PC-9 (cell line): ENCODE data around the gene RNF5. TPM values are rescaled to one million over a fixed set of nuclear protein-coding genes. Genes with fewer than 3 reads are reported as not detected.

Source experiments
- BruUV-seq: library from RNA; stranded (reverse); fragments of 400-500 nt; replicated peaks from 2 replicates; lab custom pipeline; 2021; lab: Mats Ljungman, UMichigan
- CTCF ChIA-PET: fragments of 300-600 bp; sonication (Branson Sonifier 250); formaldehyde crosslinking; loops from one replicate; lab custom pipeline; 2022; ENCODE audit warnings: antibody characterized with exemption; lab: Charles Lee
- POLR2A ChIA-PET: fragments of 300-600 bp; sonication (Branson Sonifier 250); formaldehyde crosslinking; loops from one replicate; lab custom pipeline; 2022; ENCODE audit warnings: antibody characterized with exemption; ENCODE audit not compliant: unreplicated experiment; lab: Charles Lee
- DNase-seq, 2 experiments: peaks; one replicate each; pipeline versions ENCODE4 v3.0.0 to v3.0.0-alpha.2; 2015 to 2022; ENCODE audit warnings: mixed read lengths in 1 of 2
- H2AFZ ChIP-seq: fragments of 200-600 bp; sonication (generic); 2 replicates; pipeline ENCODE4 v1.8.1; 2017; ENCODE audit warnings: antibody characterized with exemption
- H3F3A ChIP-seq: fragments of 200-600 bp; sonication (generic); 2 replicates; pipeline ENCODE4 v1.8.1; 2017; ENCODE audit warnings: antibody characterized with exemption, mild to moderate bottlenecking, low read depth; ENCODE audit not compliant: insufficient read depth
- H3K27ac ChIP-seq: fragments of 200-600 bp; sonication (generic); 2 replicates; pipeline ENCODE4 v1.6.1; 2016; ENCODE audit warnings: mixed run types
- H3K27me3 ChIP-seq: fragments of 200-600 bp; sonication (generic); 2 replicates; pipeline ENCODE4 v1.6.1; 2016; ENCODE audit warnings: low read depth, mixed run types; ENCODE audit not compliant: insufficient read depth
- H3K36me3 ChIP-seq: fragments of 200-600 bp; sonication (generic); 2 replicates; pipeline ENCODE4 v1.6.1; 2016; ENCODE audit warnings: low read depth, mixed run types
- H3K4me1 ChIP-seq: fragments of 200-600 bp; sonication (generic); replicated peaks from 2 replicates; pipeline ENCODE4 v1.6.1; 2016; ENCODE audit warnings: mixed run types; ENCODE audit not compliant: insufficient read depth
- H3K4me2 ChIP-seq: fragments of 200-600 bp; sonication (generic); 2 replicates; pipeline ENCODE4 v1.6.1; 2017; ENCODE audit warnings: mixed run types
- H3K4me3 ChIP-seq: fragments of 200-600 bp; sonication (generic); 2 replicates; pipeline ENCODE4 v1.6.1; 2016; ENCODE audit warnings: mixed run types
- H3K79me2 ChIP-seq: fragments of 200-600 bp; sonication (generic); 2 replicates; pipeline ENCODE4 v1.6.1; 2017; ENCODE audit warnings: low read depth, mixed run types
- H3K9me2 ChIP-seq: fragments of 200-600 bp; sonication (generic); 2 replicates; pipeline ENCODE4 v1.8.1; 2017; ENCODE audit warnings: mild to moderate bottlenecking; ENCODE audit not compliant: insufficient read depth
- H3K9me3 ChIP-seq: fragments of 200-600 bp; sonication (generic); 2 replicates; pipeline ENCODE4 v1.8.1; 2016; ENCODE audit warnings: low read depth; ENCODE audit not compliant: insufficient read depth
- H4K20me1 ChIP-seq: fragments of 200-600 bp; sonication (generic); 2 replicates; pipeline ENCODE4 v1.8.1; 2017; ENCODE audit not compliant: insufficient read depth
- EZH2 ChIP-seq: fragments of 200-600 bp; sonication (generic); IDR thresholded peaks from 2 replicates; pipeline ENCODE4 v1.8.0; 2017; ENCODE audit warnings: antibody characterized with exemption, low read depth
- intact Hi-C: fragments of 100-400 bp; cut with micrococcal nuclease; formaldehyde crosslinking; loops from one replicate; pipeline ENCODE4 v1.10.0; 2022; ENCODE audit not compliant: unreplicated experiment
- total RNA-seq: library from RNA; stranded (reverse); gene quantifications from 2 replicates; pipeline ENCODE4 v1.2.3, GENCODE V29; 2021
- TF ChIP-seq, protein P1 (sequence below): fragments of 200-600 bp; sonication (generic); conservative IDR thresholded peaks from 2 replicates; pipeline ENCODE4 v1.6.1; 2017; ENCODE audit warnings: mixed run types, antibody characterized with exemption, mild to moderate bottlenecking, moderate library complexity

RNF5 gene
- total RNA-seq, 1 experiment from 2014 or later = 45.6 TPM

DNA sequence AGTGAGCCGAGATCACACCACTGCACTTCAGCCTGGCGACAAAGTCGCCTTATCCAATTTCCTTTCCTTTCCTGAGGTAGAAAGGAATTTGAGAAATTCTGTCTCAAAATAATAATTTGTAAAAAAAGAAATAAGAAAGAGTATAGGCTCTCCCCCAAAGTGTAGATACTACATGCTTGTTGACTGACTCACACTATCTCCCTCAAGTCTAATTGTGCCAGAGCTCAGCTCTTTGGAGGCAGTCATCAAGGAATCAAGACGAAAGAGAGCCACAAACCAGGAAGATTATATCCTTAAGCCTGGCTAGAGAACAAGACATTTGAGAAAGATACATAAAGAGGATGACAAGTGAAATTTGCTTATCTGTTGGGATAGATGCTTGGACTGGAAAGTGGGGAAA, 44.4 kb upstream of the RNF5 start:
- CTCF ChIA-PET = no interaction called here
- intact Hi-C loops = loop anchor here (5.0 kb wide), 1 partner anchor 64 kb away; no protein-coding TSS in a partner anchor
- no peaks in the 10 kb centered on the region for H3K27me3 ChIP-seq
- no peaks in the 10 kb centered on the region for H3K9me2 ChIP-seq
- H3K9me3 ChIP-seq = no peaks in the 10 kb centered on the region
- no peak for TF ChIP-seq EZH2
- TF ChIP-seq, protein P1, sequence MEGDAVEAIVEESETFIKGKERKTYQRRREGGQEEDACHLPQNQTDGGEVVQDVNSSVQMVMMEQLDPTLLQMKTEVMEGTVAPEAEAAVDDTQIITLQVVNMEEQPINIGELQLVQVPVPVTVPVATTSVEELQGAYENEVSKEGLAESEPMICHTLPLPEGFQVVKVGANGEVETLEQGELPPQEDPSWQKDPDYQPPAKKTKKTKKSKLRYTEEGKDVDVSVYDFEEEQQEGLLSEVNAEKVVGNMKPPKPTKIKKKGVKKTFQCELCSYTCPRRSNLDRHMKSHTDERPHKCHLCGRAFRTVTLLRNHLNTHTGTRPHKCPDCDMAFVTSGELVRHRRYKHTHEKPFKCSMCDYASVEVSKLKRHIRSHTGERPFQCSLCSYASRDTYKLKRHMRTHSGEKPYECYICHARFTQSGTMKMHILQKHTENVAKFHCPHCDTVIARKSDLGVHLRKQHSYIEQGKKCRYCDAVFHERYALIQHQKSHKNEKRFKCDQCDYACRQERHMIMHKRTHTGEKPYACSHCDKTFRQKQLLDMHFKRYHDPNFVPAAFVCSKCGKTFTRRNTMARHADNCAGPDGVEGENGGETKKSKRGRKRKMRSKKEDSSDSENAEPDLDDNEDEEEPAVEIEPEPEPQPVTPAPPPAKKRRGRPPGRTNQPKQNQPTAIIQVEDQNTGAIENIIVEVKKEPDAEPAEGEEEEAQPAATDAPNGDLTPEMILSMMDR = no peak
- peaks cover 21% of the 10 kb centered on the region for H3F3A ChIP-seq
- no TSS peak for BruUV-seq
- H4K20me1 ChIP-seq = no peaks in the 10 kb centered on the region
- POLR2A ChIA-PET = no interaction called here
- H3K36me3 ChIP-seq = no peaks in the 10 kb centered on the region
- no peak overlapping the region for H3K4me2 ChIP-seq
- no peak overlapping the region for H3K4me3 ChIP-seq
- H2AFZ ChIP-seq = no peak overlapping the region
- DNase-seq = no peak
- peaks cover 15% of the 10 kb centered on the region for H3K4me1 ChIP-seq
- H3K79me2 ChIP-seq = peaks cover 14% of the 10 kb centered on the region
- no peak overlapping the region for H3K27ac ChIP-seq

DNA sequence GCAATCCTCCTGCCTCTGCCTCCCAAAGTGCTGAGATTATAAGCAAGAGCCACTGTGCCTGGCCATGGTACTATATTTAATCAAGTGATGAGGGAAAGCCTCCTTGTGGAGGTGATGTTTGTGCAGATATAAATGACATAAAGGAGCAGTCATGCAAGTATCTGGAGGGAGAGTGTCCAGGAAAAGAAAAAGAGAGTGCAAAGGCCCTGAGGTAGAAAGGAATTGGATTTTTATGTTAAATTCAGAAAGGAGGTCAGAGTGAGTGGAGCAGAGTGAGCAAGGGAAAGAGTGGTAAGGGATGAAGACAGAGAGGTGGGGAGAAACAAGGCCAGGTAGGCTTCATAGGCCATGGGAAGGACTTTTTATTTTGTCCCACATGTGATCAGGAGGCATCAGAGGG, 40.8 kb upstream of the RNF5 start:
- Histone ChIP-seq H2AFZ (no peak overlapping the region), H3K9me2 (no peaks in the 10 kb centered on the region), H3K27me3 (no peaks in the 10 kb centered on the region), H3K4me3 (no peak overlapping the region), H3K4me1 (peaks cover 2% of the 10 kb centered on the region), H4K20me1 (no peaks in the 10 kb centered on the region), H3K27ac (no peak overlapping the region), H3K36me3 (no peaks in the 10 kb centered on the region), H3K9me3 (no peaks in the 10 kb centered on the region), H3F3A (no peaks in the 10 kb centered on the region), H3K4me2 (no peak overlapping the region), H3K79me2 (no peaks in the 10 kb centered on the region)
- ChIA-PET CTCF (no interaction called here), POLR2A (no interaction called here)
- TF ChIP-seq EZH2 = no peak
- TF ChIP-seq, protein P1 = no peak
- BruUV-seq = no TSS peak
- no peak for DNase-seq
- intact Hi-C loops = no loop called here

DNA sequence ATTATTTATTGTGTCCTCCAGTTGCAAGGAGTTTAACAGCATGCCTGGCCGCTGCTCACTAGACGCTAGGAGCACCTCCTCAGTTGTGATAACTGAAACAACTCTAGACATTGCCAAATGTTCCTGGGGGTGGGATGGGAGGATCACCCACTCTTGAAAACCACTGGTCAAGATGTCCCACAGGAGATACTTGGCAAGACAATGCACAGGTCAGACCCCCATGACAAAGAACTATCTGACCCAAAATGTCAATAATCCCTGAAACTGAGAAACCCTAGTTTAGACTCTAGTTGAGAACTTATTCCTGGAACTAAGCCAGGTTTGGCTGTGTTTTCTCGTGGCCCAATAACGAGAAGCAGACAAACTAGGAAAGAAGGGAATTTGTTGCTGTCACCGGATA, 38.6 kb upstream of the RNF5 start:
- H3K27ac ChIP-seq = no peak overlapping the region
- DNase-seq = no peak
- BruUV-seq = no TSS peak
- peaks cover 9% of the 10 kb centered on the region; the same call in 1 of the 2 replicates for H3F3A ChIP-seq
- no peaks in the 10 kb centered on the region for H3K9me3 ChIP-seq
- POLR2A ChIA-PET = interaction anchor here (0.6 kb wide), 1 partner anchor 178 kb away, joined by 3 read pairs; no protein-coding TSS in a partner anchor
- no peaks in the 10 kb centered on the region for H3K9me2 ChIP-seq
- H3K27me3 ChIP-seq = no peaks in the 10 kb centered on the region
- intact Hi-C loops = no loop called here
- no peak overlapping the region for H3K4me3 ChIP-seq
- H3K4me1 ChIP-seq = peaks cover 12% of the 10 kb centered on the region
- H3K4me2 ChIP-seq = no peak overlapping the region
- no peak overlapping the region for H2AFZ ChIP-seq
- no peaks in the 10 kb centered on the region for H3K36me3 ChIP-seq
- H3K79me2 ChIP-seq = no peaks in the 10 kb centered on the region
- CTCF ChIA-PET = no interaction called here
- no peaks in the 10 kb centered on the region for H4K20me1 ChIP-seq
- TF ChIP-seq EZH2 = no peak
- TF ChIP-seq, protein P1 = no peak
